H1 (cell line): ENCODE measurements around the gene ALAS1. TPM values are rescaled to one million over a fixed set of nuclear protein-coding genes. Genes with fewer than 3 reads are reported as not detected.

Source experiments
- BRCA1 ChIP-seq: IDR thresholded peaks from 2 replicates; pipeline ENCODE4 v1.6.1; 2012; ENCODE audit warnings: low read depth, low read length, improper control_type of control experiment
- EP300 ChIP-seq, 2 experiments: IDR thresholded peaks; 1 replicate in 1 of 2; 2 replicates in 1 of 2; pipeline ENCODE4 v1.6.1; 2011 to 2012; ENCODE audit warnings: low read depth in 2 of 2, low read length in 2 of 2, mild to moderate bottlenecking in 2 of 2, borderline replicate concordance in 1 of 2, inconsistent platforms in 1 of 2, moderate library complexity in 1 of 2
- KDM4A ChIP-seq: IDR thresholded peaks from one replicate; pipeline ENCODE4 v1.7.1; 2012; ENCODE audit warnings: low read depth, mild to moderate bottlenecking, moderate library complexity, low read length, inconsistent platforms; ENCODE audit not compliant: severe bottlenecking
- SIN3A ChIP-seq, 2 experiments: IDR thresholded peaks in 1 of 2; conservative IDR thresholded peaks in 1 of 2; 2 replicates each; pipeline ENCODE4 v1.6.1; 2011 to 2012; ENCODE audit warnings: low read length in 2 of 2, improper control_type of control experiment in 1 of 2, low read depth in 1 of 2, mild to moderate bottlenecking in 1 of 2
- polyA plus RNA-seq, 7 experiments: library from polyadenylated mRNA; depleted of rRNA in 3 of 7; stranded (reverse) in 5 of 7; unstranded in 2 of 7; fragments of >200 nt in 5 of 7; fragments of 200-250 nt in 2 of 7; gene quantifications; 1 replicate in 5 of 7; 2 replicates in 1 of 7; 4 replicates in 1 of 7; pipeline versions ENCODE4 v1.2.1 to v1.2.3, GENCODE V29; 2011 to 2013; ENCODE audit warnings: missing spikeins in 2 of 7, mixed read lengths in 2 of 7
- total RNA-seq: library from RNA; stranded (reverse); fragmentation: NEBNext Ultra II Directional; extraction: Animal tissue kit (Norgen Biotek cat#: 25700); gene quantifications from 2 replicates; pipeline ENCODE4 v1.2.1, GENCODE V29; 2021

The ALAS1 gene
- total and polyA plus RNA-seq, 2 of the 8 experiments (the other 6 are each of a cell fraction or from before 2014, with no cell fraction given), result 45.9 to 84.4 TPM

GRCh38 chr3:52205727-52206372, 7.9 kb downstream of the ALAS1 start (continued):
- TF ChIP-seq EP300 (IDR thresholded peaks at IDR 0.05; ENCODE audit: borderline replicate concordance in 1 of 2, low read depth in 2 of 2, low read length in 2 of 2) (no peak), KDM4A (no peak), BRCA1 (no peak), SIN3A (conservative IDR thresholded peaks at IDR 0.05 in 1 of 2, IDR thresholded peaks at IDR 0.05 in 1 of 2; ENCODE audit: low read depth in 1 of 2, low read length in 2 of 2) (no peak)
